CD8-positive, alpha-beta memory T cell (primary cell): Measurements from ENCODE around the gene IL1RL2. TPM values are rescaled to one million over a fixed set of nuclear protein-coding genes. Genes with fewer than 3 reads are reported as not detected.

Experiments
- CTCF ChIA-PET: fragments of 350-600 bp; sonication (Branson Sonifier 250); formaldehyde crosslinking; loops from one replicate; lab custom pipeline; 2021; ENCODE audit warnings: antibody characterized with exemption; lab: Charles Lee
- POLR2A ChIA-PET: fragments of 350-600 bp; sonication (Branson Sonifier 250); formaldehyde crosslinking; loops from one replicate; lab custom pipeline; 2021; ENCODE audit warnings: antibody characterized with exemption; lab: Charles Lee
- DNase-seq, 5 donors: peaks; one replicate each; pipeline versions ENCODE4 v3.0.0 to v3.0.0-alpha.2; 2020 to 2022; ENCODE audit warnings: mixed read lengths in 1 of 5
- H3K27ac ChIP-seq: one replicate; pipeline ENCODE4 v1.7.0; 2013; ENCODE audit warnings: low read depth, mild to moderate bottlenecking, low read length, moderate library complexity
- H3K27me3 ChIP-seq: 2 replicates; pipeline ENCODE4 v1.7.0; 2013; ENCODE audit warnings: low read length, mild to moderate bottlenecking; ENCODE audit not compliant: insufficient read depth, poor library complexity, severe bottlenecking
- H3K36me3 ChIP-seq: 2 replicates; pipeline ENCODE4 v1.7.0; 2013; ENCODE audit warnings: mild to moderate bottlenecking, low read length, moderate library complexity; ENCODE audit not compliant: insufficient read depth
- H3K4me1 ChIP-seq: 2 replicates; pipeline ENCODE4 v1.7.0; 2013; ENCODE audit warnings: mild to moderate bottlenecking, low read length, moderate library complexity; ENCODE audit not compliant: insufficient read depth
- H3K4me3 ChIP-seq: 2 replicates; pipeline ENCODE4 v1.7.0; 2013; ENCODE audit warnings: mild to moderate bottlenecking, low read length
- H3K9me3 ChIP-seq: 2 replicates; pipeline ENCODE4 v1.7.0; 2013; ENCODE audit warnings: mild to moderate bottlenecking, low read length
- H3K27ac Mint-ChIP-seq, 8 donors: one replicate each; pipeline ENCODE4 v1.8.0; 2020 to 2021; ENCODE audit warnings: mixed read lengths in 8 of 8, mild to moderate bottlenecking in 6 of 8, inconsistent platforms in 3 of 8, moderate library complexity in 3 of 8
- H3K27me3 Mint-ChIP-seq, 2 donors: one replicate each; pipeline ENCODE4 v1.8.0; 2020 to 2021; ENCODE audit warnings: mixed read lengths in 2 of 2, mild to moderate bottlenecking in 1 of 2, moderate library complexity in 1 of 2
- H3K36me3 Mint-ChIP-seq, 3 donors: one replicate each; pipeline ENCODE4 v1.8.0; 2020 to 2021; ENCODE audit warnings: mixed read lengths in 3 of 3, inconsistent platforms in 1 of 3, mild to moderate bottlenecking in 1 of 3
- H3K4me1 Mint-ChIP-seq, 3 donors: one replicate each; pipeline ENCODE4 v1.8.0; 2020 to 2021; ENCODE audit warnings: mixed read lengths in 3 of 3, inconsistent platforms in 1 of 3, mild to moderate bottlenecking in 1 of 3
- H3K4me3 Mint-ChIP-seq, 7 donors: one replicate each; pipeline ENCODE4 v1.8.0; 2020 to 2021; ENCODE audit warnings: mixed read lengths in 7 of 7, mild to moderate bottlenecking in 6 of 7, moderate library complexity in 4 of 7, inconsistent platforms in 2 of 7
- H3K9me3 Mint-ChIP-seq, 5 donors: one replicate each; pipeline ENCODE4 v1.8.0; 2020 to 2022; ENCODE audit warnings: mixed read lengths in 5 of 5, mild to moderate bottlenecking in 3 of 5, moderate library complexity in 2 of 5, inconsistent platforms in 1 of 5
- polyA plus RNA-seq: library from polyadenylated mRNA; unstranded; fragments of 300-500 nt; fragmentation: Illumina TruSeq; gene quantifications from one replicate; pipeline ENCODE4 v1.2.3, GENCODE V29; 2021
- total RNA-seq, 2 experiments: library from RNA; stranded (reverse); gene quantifications; one replicate each; pipeline ENCODE4 v1.2.3, GENCODE V29; 2021

The IL1RL2 gene
- total and polyA plus RNA-seq, 3 experiments from 2014 or later = 0.13 to 0.33 TPM; not detected in 1

- Mint-ChIP-seq H3K4me3 (no peak overlapping the region), H3K36me3 (peaks cover 0 to 16% (median 2%) of the 10 kb centered on the region in 3 donors), H3K27ac (no peak overlapping the region), H3K9me3 (peaks cover 0 to 12% (median 4%) of the 10 kb centered on the region in 5 donors), H3K27me3 (peaks cover 0 to 3% of the 10 kb centered on the region in 2 donors), H3K4me1 (no peaks in the 10 kb centered on the region)
- no peaks in the 10 kb centered on the region for H3K27me3 ChIP-seq
- H3K4me3 ChIP-seq = no peak overlapping the region
- no peak for DNase-seq
- POLR2A ChIA-PET = no interaction called here
- H3K4me1 ChIP-seq = no peaks in the 10 kb centered on the region
- CTCF ChIA-PET = interaction anchor here (0.9 kb wide), 1 partner anchor 34 kb away, joined by 4 read pairs; no protein-coding TSS in a partner anchor
- H3K27ac ChIP-seq = no peak overlapping the region
- H3K9me3 ChIP-seq = no peaks in the 10 kb centered on the region
- no peaks in the 10 kb centered on the region for H3K36me3 ChIP-seq
Observed at GRCh38 chr2:102206666-102207341, 20.0 kb downstream of the IL1RL2 start.

GRCh38 chr2:102208774-102209173 lies 22.0 kb downstream of the IL1RL2 start:
- no peak overlapping the region for H3K4me3 Mint-ChIP-seq
- no peaks in the 10 kb centered on the region for H3K4me1 ChIP-seq
- H3K36me3 Mint-ChIP-seq = peaks cover 0 to 16% (median 2%) of the 10 kb centered on the region in 3 donors
- POLR2A ChIA-PET = no interaction called here
- DNase-seq = no peak
- H3K9me3 Mint-ChIP-seq = peaks cover 0 to 12% (median 4%) of the 10 kb centered on the region in 5 donors
- no peaks in the 10 kb centered on the region for H3K4me1 Mint-ChIP-seq
- no peaks in the 10 kb centered on the region for H3K27me3 ChIP-seq
- H3K27ac Mint-ChIP-seq = no peak overlapping the region
- no peak overlapping the region for H3K4me3 ChIP-seq
- no peaks in the 10 kb centered on the region for H3K36me3 ChIP-seq
- peaks cover 0 to 3% of the 10 kb centered on the region in 2 donors for H3K27me3 Mint-ChIP-seq
- H3K9me3 ChIP-seq = no peaks in the 10 kb centered on the region
- no peak overlapping the region for H3K27ac ChIP-seq
- CTCF ChIA-PET = no interaction called here

- H3K4me3 Mint-ChIP-seq = no peak overlapping the region
- Histone ChIP-seq H3K36me3 (no peaks in the 10 kb centered on the region), H3K27me3 (no peaks in the 10 kb centered on the region), H3K9me3 (no peaks in the 10 kb centered on the region), H3K27ac (no peak overlapping the region), H3K4me3 (no peak overlapping the region), H3K4me1 (no peaks in the 10 kb centered on the region)
- H3K4me1 Mint-ChIP-seq = no peaks in the 10 kb centered on the region
- peaks cover 0 to 15% (median 2%) of the 10 kb centered on the region in 3 donors for H3K36me3 Mint-ChIP-seq
- peaks cover 0 to 12% (median 4%) of the 10 kb centered on the region in 5 donors for H3K9me3 Mint-ChIP-seq
- ChIA-PET POLR2A (no interaction called here), CTCF (interaction anchor here (1.1 kb wide), 1 partner anchor 31 kb away, joined by 3 read pairs; no protein-coding TSS in a partner anchor)
- no peak for DNase-seq
- H3K27me3 Mint-ChIP-seq = peaks cover 0 to 3% of the 10 kb centered on the region in 2 donors
- no peak overlapping the region for H3K27ac Mint-ChIP-seq
Observed at GRCh38 chr2:102209474-102209873, 22.7 kb downstream of the IL1RL2 start.

GRCh38 chr2:102217032-102217431 lies 30.2 kb downstream of the IL1RL2 start:
- H3K4me3 ChIP-seq = no peak overlapping the region
- ChIA-PET POLR2A (no interaction called here), CTCF (no interaction called here)
- H3K27me3 ChIP-seq = no peaks in the 10 kb centered on the region
- peaks cover 5 to 43% (median 9%) of the 10 kb centered on the region in 3 donors for H3K36me3 Mint-ChIP-seq
- peaks cover 29 to 38% (median 35%) of the 10 kb centered on the region in 5 donors for H3K9me3 Mint-ChIP-seq
- H3K4me3 Mint-ChIP-seq = no peak overlapping the region
- no peaks in the 10 kb centered on the region for H3K36me3 ChIP-seq
- peaks cover 16 to 19% (median 18%) of the 10 kb centered on the region in 3 donors for H3K4me1 Mint-ChIP-seq
- no peak overlapping the region for H3K27ac Mint-ChIP-seq
- H3K27me3 Mint-ChIP-seq = peaks cover 0 to 3% of the 10 kb centered on the region in 2 donors
- H3K9me3 ChIP-seq = peaks cover 5% of the 10 kb centered on the region
- no peaks in the 10 kb centered on the region for H3K4me1 ChIP-seq
- no peak for DNase-seq
- H3K27ac ChIP-seq = no peak overlapping the region

GRCh38 chr2:102224824-102225739 lies 38.3 kb downstream of the IL1RL2 start:
- Histone ChIP-seq H3K36me3 (no peaks in the 10 kb centered on the region), H3K4me1 (peaks cover 13% of the 10 kb centered on the region), H3K27me3 (no peaks in the 10 kb centered on the region), H3K9me3 (no peaks in the 10 kb centered on the region), H3K27ac (no peak overlapping the region), H3K4me3 (no peak overlapping the region)
- Mint-ChIP-seq H3K9me3 (no peaks in the 10 kb centered on the region), H3K27me3 (peaks cover 6% of the 10 kb centered on the region in 2 donors), H3K27ac (peak overlapping the region in 5 of 8 donors; percentile 25 to 79 (median 44)), H3K4me1 (peaks cover 10 to 26% (median 15%) of the 10 kb centered on the region in 3 donors), H3K4me3 (no peak overlapping the region), H3K36me3 (no peaks in the 10 kb centered on the region)
- no peak for DNase-seq
- ChIA-PET POLR2A (no interaction called here), CTCF (interaction anchor here (0.9 to 2.2 kb wide), 2 partner anchors 10 to 15 kb away, joined by 6 to 10 read pairs; no protein-coding TSS in a partner anchor)

- no peak overlapping the region for H3K27ac ChIP-seq
- DNase-seq = no peak
- H3K36me3 ChIP-seq = no peaks in the 10 kb centered on the region
- no peak overlapping the region for H3K4me3 ChIP-seq
- H3K4me1 Mint-ChIP-seq = peaks cover 10 to 26% (median 15%) of the 10 kb centered on the region in 3 donors
- no peaks in the 10 kb centered on the region for H3K9me3 Mint-ChIP-seq
- H3K27me3 ChIP-seq = no peaks in the 10 kb centered on the region
- ChIA-PET CTCF (interaction anchor here (2.2 kb wide), 1 partner anchor 9 kb away, joined by 10 read pairs; no protein-coding TSS in a partner anchor), POLR2A (no interaction called here)
- no peaks in the 10 kb centered on the region for H3K9me3 ChIP-seq
- H3K27ac Mint-ChIP-seq = peak overlapping the region in 5 of 8 donors; percentile 62 to 92 (median 82)
- H3K36me3 Mint-ChIP-seq = no peaks in the 10 kb centered on the region
- peaks cover 6% of the 10 kb centered on the region in 2 donors for H3K27me3 Mint-ChIP-seq
- peak overlapping the region in 1 of 7 donors; percentile 19 for H3K4me3 Mint-ChIP-seq
- peaks cover 13% of the 10 kb centered on the region for H3K4me1 ChIP-seq
Observed at GRCh38 chr2:102226171-102226570, 39.3 kb downstream of the IL1RL2 start.

- CTCF ChIA-PET = interaction anchor here (2.2 kb wide), 1 partner anchor 8 kb away, joined by 10 read pairs; no protein-coding TSS in a partner anchor
- POLR2A ChIA-PET = no interaction called here
- peaks cover 3 to 6% of the 10 kb centered on the region in 2 donors for H3K27me3 Mint-ChIP-seq
- peak overlapping the region; percentile 70 for H3K27ac ChIP-seq
- DNase-seq = no peak
- no peaks in the 10 kb centered on the region for H3K9me3 Mint-ChIP-seq
- peaks cover 13% of the 10 kb centered on the region for H3K4me1 ChIP-seq
- no peak overlapping the region for H3K4me3 ChIP-seq
- peaks cover 10 to 26% (median 15%) of the 10 kb centered on the region in 3 donors for H3K4me1 Mint-ChIP-seq
- no peaks in the 10 kb centered on the region for H3K27me3 ChIP-seq
- no peaks in the 10 kb centered on the region for H3K36me3 ChIP-seq
- no peaks in the 10 kb centered on the region for H3K36me3 Mint-ChIP-seq
- H3K27ac Mint-ChIP-seq = peak overlapping the region; percentile 18 to 92 (median 70)
- no peaks in the 10 kb centered on the region for H3K9me3 ChIP-seq
- H3K4me3 Mint-ChIP-seq = peak overlapping the region in 1 of 7 donors; percentile 25
Observed at GRCh38 chr2:102226612-102227391, 40.0 kb downstream of the IL1RL2 start.
